HEK293T (cell line): ENCODE measurements around the gene DPH6.

Experiments
- CTCF ChIA-PET: fragments of 350-600 bp; formaldehyde crosslinking; extraction: SDS; loops from one replicate; lab custom pipeline; 2021; ENCODE audit warnings: antibody characterized with exemption, inconsistent platforms; lab: Yijun Ruan, JAX
- POLR2A ChIA-PET: fragments of 350-600 bp; formaldehyde crosslinking; extraction: SDS; loops from one replicate; lab custom pipeline; 2020; ENCODE audit warnings: antibody characterized with exemption, inconsistent platforms; lab: Yijun Ruan, JAX
- DNase-seq: peaks from one replicate; pipeline ENCODE4 v3.0.0; 2012; ENCODE audit warnings: mixed read lengths; ENCODE audit errors: extremely low spot score
- ARNT ChIP-seq: fragments of 450-650 bp; IDR thresholded peaks from 2 replicates; pipeline ENCODE4 v1.6.1; 2017; ENCODE audit warnings: mild to moderate bottlenecking
- BHLHE40 ChIP-seq: fragments of 450-650 bp; IDR thresholded peaks from 2 replicates; pipeline ENCODE4 v1.6.1; 2016; ENCODE audit warnings: mild to moderate bottlenecking, moderate library complexity, borderline replicate concordance
- CTBP1 ChIP-seq: fragments of 450-650 bp; IDR thresholded peaks from 2 replicates; pipeline ENCODE4 v1.6.1; 2016; ENCODE audit warnings: borderline replicate concordance
- ELF4 ChIP-seq: fragments of 450-650 bp; IDR thresholded peaks from 2 replicates; pipeline ENCODE4 v1.6.1; 2017; ENCODE audit warnings: antibody characterized with exemption
- FOXA1 ChIP-seq: fragments of 450-650 bp; IDR thresholded peaks from 2 replicates; pipeline ENCODE4 v1.6.1; 2016; ENCODE audit warnings: mild to moderate bottlenecking
- FOXK2 ChIP-seq: fragments of 450-650 bp; IDR thresholded peaks from 2 replicates; pipeline ENCODE4 v1.6.1; 2016; ENCODE audit warnings: mild to moderate bottlenecking
- FOXM1 ChIP-seq: fragments of 450-650 bp; IDR thresholded peaks from 2 replicates; pipeline ENCODE4 v1.6.1; 2017; ENCODE audit warnings: mild to moderate bottlenecking, borderline replicate concordance
- HDGF ChIP-seq: fragments of 450-650 bp; IDR thresholded peaks from 2 replicates; pipeline ENCODE4 v1.6.1; 2017; ENCODE audit warnings: antibody characterized with exemption, borderline replicate concordance
- L3MBTL2 ChIP-seq: fragments of 450-650 bp; conservative IDR thresholded peaks from 2 replicates; pipeline ENCODE4 v1.6.1; 2016; ENCODE audit warnings: mild to moderate bottlenecking
- LEF1 ChIP-seq: fragments of 450-650 bp; IDR thresholded peaks from 2 replicates; pipeline ENCODE4 v1.6.1; 2017; ENCODE audit warnings: mild to moderate bottlenecking, borderline replicate concordance
- NFRKB ChIP-seq: fragments of 450-650 bp; IDR thresholded peaks from 2 replicates; pipeline ENCODE4 v1.6.1; 2016; ENCODE audit warnings: mild to moderate bottlenecking, moderate library complexity
- SP1 ChIP-seq: fragments of 450-650 bp; IDR thresholded peaks from 2 replicates; pipeline ENCODE4 v1.6.1; 2017
- SUZ12 ChIP-seq: fragments of 450-650 bp; IDR thresholded peaks from 2 replicates; pipeline ENCODE4 v1.6.1; 2016; ENCODE audit warnings: mild to moderate bottlenecking
- TARDBP ChIP-seq: fragments of 450-650 bp; IDR thresholded peaks from 2 replicates; pipeline ENCODE4 v1.6.1; 2016
- ZNF384 ChIP-seq: fragments of 450-650 bp; IDR thresholded peaks from 2 replicates; pipeline ENCODE4 v1.6.1; 2016
- TF ChIP-seq, protein P1 (sequence below): fragments of 450-650 bp; IDR thresholded peaks from 2 replicates; pipeline ENCODE4 v1.6.1; 2016

The DPH6 gene

DNA sequence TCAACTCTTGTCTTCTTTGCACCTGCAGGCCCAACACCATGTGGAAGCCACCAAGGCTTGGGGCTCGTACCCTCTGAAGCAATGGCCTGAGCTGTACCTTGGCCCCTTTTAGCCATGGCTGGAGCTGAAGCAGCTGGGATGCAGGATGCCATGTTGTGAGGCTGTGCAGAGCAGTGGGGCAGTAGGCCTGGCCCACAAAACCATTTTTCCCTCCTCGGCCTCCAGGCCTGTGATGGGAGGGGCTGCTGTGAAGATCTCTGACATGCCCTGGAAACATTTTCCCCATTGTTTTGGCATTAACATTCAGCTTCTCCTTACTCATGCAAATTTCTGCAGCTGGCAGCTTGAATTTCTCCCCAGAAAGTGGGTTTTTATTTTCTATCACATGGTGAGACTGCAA, 58.5 kb downstream of the DPH6 start:
- no peak for DNase-seq
- ChIA-PET POLR2A (no interaction called here), CTCF (no interaction called here)
- no peak for TF ChIP-seq TARDBP
- TF ChIP-seq ARNT, result no peak
- TF ChIP-seq FOXA1, result no peak
- TF ChIP-seq, protein P1, sequence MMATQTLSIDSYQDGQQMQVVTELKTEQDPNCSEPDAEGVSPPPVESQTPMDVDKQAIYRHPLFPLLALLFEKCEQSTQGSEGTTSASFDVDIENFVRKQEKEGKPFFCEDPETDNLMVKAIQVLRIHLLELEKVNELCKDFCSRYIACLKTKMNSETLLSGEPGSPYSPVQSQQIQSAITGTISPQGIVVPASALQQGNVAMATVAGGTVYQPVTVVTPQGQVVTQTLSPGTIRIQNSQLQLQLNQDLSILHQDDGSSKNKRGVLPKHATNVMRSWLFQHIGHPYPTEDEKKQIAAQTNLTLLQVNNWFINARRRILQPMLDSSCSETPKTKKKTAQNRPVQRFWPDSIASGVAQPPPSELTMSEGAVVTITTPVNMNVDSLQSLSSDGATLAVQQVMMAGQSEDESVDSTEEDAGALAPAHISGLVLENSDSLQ, result no peak
- TF ChIP-seq SUZ12, result no peak
- no peak for TF ChIP-seq CTBP1
- no peak for TF ChIP-seq SP1
- TF ChIP-seq BHLHE40, result no peak
- no peak for TF ChIP-seq ELF4
- no peak for TF ChIP-seq ZNF384
- TF ChIP-seq L3MBTL2, result no peak
- no peak for TF ChIP-seq FOXM1
- TF ChIP-seq HDGF, result no peak
- TF ChIP-seq LEF1, result no peak
- no peak for TF ChIP-seq NFRKB
- no peak for TF ChIP-seq FOXK2

DNA sequence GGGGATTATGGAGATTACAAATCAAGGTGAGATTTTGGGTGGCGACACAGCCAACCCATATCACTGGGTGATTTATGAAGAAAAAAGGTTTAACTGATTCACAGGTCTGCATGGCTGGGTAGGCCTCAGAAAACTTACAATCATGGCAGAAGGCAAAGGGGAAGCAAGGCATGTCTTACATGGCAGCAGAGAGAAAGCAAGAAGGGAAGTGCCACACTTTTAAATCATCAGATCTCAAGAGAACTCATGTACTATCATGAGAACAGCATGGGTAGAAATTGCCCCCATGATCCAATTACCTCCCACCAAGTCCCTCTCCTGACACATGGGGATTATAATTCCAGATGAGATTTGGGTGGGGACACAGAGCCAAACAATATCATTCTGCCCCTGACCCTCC, 59.7 kb downstream of the DPH6 start:
- ChIA-PET POLR2A (no interaction called here), CTCF (no interaction called here)
- no peak for TF ChIP-seq FOXM1
- no peak for DNase-seq

DNA sequence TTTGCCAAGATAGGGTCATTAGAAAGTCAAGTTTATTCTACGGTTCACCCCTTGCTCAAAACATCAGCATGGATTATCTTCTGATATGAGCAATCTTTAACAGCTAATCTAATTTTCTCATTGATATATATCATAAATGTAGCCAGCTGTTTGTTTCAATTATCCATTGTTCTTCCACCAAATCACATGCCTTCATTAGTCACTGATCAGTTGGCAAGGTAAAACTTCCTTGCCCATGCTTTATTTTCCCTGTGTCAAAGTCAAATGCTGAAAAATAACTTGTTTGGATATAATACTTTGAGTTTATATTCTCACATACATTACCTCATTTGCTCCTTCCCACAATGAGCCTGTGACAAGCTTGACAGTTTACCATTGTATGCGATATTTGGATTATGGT, 60.6 kb downstream of the DPH6 start:
- CTCF ChIA-PET, result no interaction called here
- DNase-seq, result no peak
- TF ChIP-seq LEF1 (no peak), BHLHE40 (no peak), L3MBTL2 (no peak), ELF4 (no peak), ARNT (no peak), TARDBP (no peak), NFRKB (no peak), FOXA1 (no peak), SUZ12 (no peak), HDGF (no peak), ZNF384 (no peak), FOXM1 (no peak), SP1 (no peak), FOXK2 (no peak), CTBP1 (no peak)
- TF ChIP-seq, protein P1, result no peak
- POLR2A ChIA-PET, result no interaction called here

DNA sequence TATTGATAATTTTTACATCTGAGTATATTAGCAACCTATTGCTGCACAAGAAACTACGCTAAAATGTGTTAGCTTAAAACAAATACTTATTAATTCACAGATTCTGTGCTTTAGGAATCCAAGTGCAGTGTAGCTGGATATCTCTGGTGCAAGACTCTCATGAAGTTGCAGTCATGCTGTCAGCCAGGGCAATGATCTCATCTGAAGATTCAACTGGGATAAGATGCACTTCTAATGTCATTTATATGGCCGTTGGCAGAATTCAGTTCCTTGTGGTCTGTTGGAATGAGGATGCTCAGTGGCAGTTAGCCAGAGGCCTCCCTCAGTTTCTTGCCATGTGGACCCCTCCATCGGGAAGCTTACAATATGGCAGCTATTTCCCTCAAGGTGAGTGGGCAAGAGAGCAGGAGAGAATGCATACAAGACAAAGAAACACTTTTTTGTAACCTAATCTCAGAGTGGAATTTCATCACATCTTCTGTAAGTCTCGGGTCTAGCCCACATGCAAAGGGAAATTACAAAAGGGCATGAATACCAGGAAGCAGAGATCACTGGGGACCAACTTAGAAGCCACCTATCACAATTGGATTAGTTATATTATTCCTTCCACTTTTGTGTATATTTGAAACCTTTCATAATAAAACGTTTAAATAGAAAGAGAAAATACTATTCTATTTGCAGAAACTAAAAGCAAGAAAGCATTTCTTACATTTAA, 61.6 kb downstream of the DPH6 start:
- DNase-seq, result no peak
- ChIA-PET POLR2A (no interaction called here), CTCF (no interaction called here)
- TF ChIP-seq FOXK2 (no peak), TARDBP (no peak), ZNF384 (no peak), ELF4 (no peak), L3MBTL2 (no peak), FOXM1 (no peak), HDGF (no peak), CTBP1 (no peak), SUZ12 (no peak), SP1 (no peak), FOXA1 (no peak), BHLHE40 (no peak), NFRKB (no peak), ARNT (no peak), LEF1 (no peak)
- TF ChIP-seq, protein P1, result no peak

DNA sequence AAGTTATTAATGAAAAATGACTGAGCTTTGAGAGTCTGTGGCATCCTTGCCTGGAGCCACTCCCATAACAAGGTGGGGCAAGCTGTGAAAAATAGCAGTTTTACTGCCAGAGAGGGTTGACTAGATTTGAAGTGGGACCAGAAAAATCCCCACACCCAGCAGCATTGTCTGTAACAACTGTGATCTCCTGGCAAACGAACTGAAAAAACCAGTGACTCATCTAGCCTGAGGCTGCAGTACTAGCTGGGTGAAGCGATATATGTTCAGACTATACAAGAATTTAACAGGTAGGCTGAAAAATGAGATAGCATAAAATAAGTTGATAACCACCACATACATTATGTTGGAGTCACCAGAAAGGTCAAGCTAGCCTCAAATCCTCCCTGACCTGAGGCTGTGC, 64.0 kb downstream of the DPH6 start:
- ChIA-PET CTCF (no interaction called here), POLR2A (no interaction called here)
- DNase-seq, result peak; percentile 4
- TF ChIP-seq L3MBTL2, result no peak
- TF ChIP-seq SUZ12, result no peak
- TF ChIP-seq TARDBP, result no peak
- no peak for TF ChIP-seq NFRKB
- TF ChIP-seq BHLHE40, result no peak
- TF ChIP-seq ARNT, result no peak
- no peak for TF ChIP-seq FOXK2
- TF ChIP-seq CTBP1, result no peak
- TF ChIP-seq FOXA1, result no peak
- TF ChIP-seq, protein P1, result no peak
- TF ChIP-seq HDGF, result no peak

DNA sequence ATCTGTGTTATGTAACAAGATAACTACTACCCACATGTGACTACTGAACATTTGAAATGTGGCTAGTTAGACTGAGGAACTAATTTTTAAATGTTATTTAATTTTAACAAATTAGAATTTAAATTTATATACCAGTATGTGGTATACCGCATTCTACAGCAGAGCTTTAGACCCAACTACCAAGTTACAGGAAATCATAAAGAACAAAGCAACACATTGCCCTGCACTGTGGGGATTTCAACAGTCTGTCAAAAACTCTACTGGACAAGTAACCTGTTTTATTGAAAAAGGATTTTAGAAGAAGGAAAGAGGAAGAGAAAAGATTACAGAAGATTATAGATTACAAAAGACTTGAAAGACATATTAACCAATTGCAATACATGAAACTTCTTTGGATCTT, 64.9 kb downstream of the DPH6 start:
- no peak for TF ChIP-seq ARNT
- no peak for TF ChIP-seq FOXA1
- no peak for TF ChIP-seq TARDBP
- TF ChIP-seq, protein P1, result no peak
- POLR2A ChIA-PET, result no interaction called here
- CTCF ChIA-PET, result no interaction called here
- DNase-seq, result no peak
